NB4 (cell line): Measurements from ENCODE around the gene LRRK1.

Experiments used
- MAX ChIP-seq: IDR thresholded peaks from 2 replicates; pipeline ENCODE4 v1.6.1; 2011; ENCODE audit warnings: low read depth, low read length
- POLR2A ChIP-seq: IDR thresholded peaks from 2 replicates; pipeline ENCODE4 v1.6.1; 2011; ENCODE audit warnings: mild to moderate bottlenecking; ENCODE audit not compliant: insufficient read length; ENCODE audit errors: extremely low read depth
- TF ChIP-seq, protein P1 (sequence below): IDR thresholded peaks from one replicate; pipeline ENCODE4 v1.5.1; 2012; ENCODE audit warnings: low read depth, low read length

DNA sequence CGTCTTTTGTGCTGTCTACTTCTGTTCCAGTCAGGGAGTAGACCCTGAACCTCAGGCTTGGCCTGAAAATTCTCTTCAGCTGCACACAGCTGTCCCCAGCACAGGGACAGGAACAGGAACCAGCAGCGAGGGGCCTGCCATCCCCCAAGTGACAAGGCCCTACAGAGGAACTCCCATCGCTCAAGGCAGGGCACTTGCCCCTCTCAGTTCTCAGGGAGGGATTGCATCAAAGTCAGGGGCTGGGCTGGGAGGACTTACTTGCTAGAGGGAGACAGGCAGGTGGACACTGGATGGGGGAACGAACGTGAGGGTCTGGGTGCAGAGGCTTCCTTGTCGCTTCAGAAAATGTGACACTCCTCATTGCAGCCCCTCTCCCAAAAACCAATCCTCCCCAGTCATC, 169.1 kb downstream of the LRRK1 start:
- TF ChIP-seq, protein P1, sequence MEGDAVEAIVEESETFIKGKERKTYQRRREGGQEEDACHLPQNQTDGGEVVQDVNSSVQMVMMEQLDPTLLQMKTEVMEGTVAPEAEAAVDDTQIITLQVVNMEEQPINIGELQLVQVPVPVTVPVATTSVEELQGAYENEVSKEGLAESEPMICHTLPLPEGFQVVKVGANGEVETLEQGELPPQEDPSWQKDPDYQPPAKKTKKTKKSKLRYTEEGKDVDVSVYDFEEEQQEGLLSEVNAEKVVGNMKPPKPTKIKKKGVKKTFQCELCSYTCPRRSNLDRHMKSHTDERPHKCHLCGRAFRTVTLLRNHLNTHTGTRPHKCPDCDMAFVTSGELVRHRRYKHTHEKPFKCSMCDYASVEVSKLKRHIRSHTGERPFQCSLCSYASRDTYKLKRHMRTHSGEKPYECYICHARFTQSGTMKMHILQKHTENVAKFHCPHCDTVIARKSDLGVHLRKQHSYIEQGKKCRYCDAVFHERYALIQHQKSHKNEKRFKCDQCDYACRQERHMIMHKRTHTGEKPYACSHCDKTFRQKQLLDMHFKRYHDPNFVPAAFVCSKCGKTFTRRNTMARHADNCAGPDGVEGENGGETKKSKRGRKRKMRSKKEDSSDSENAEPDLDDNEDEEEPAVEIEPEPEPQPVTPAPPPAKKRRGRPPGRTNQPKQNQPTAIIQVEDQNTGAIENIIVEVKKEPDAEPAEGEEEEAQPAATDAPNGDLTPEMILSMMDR, result no peak
- no peak for TF ChIP-seq POLR2A
- TF ChIP-seq MAX, result no peak
